BJ (cell line): ENCODE results near the gene ITPK1. TPM values are rescaled to one million over a fixed set of nuclear protein-coding genes. Genes with fewer than 3 reads are reported as not detected.

ENCODE experiments used
- CTCF ChIA-PET: fragments of 350-600 bp; formaldehyde crosslinking; extraction: SDS; loops from one replicate; lab custom pipeline; 2021; ENCODE audit warnings: antibody characterized with exemption, inconsistent platforms; lab: Yijun Ruan, JAX
- POLR2A ChIA-PET: fragments of 300-600 bp; sonication (Branson Sonifier 250); formaldehyde crosslinking; extraction: SDS; loops from one replicate; lab custom pipeline; 2021; ENCODE audit warnings: antibody characterized with exemption; lab: Charles Lee
- DNase-seq: peaks from one replicate; pipeline ENCODE4 v3.0.0-alpha.2; 2011; ENCODE audit warnings: low read depth
- H3K27me3 ChIP-seq: 2 replicates; pipeline ENCODE4 v1.6.0; 2011; ENCODE audit warnings: low read length; ENCODE audit not compliant: control insufficient read depth, insufficient read depth
- H3K36me3 ChIP-seq: 2 replicates; pipeline ENCODE4 v1.5.1; 2011; ENCODE audit warnings: low read length; ENCODE audit not compliant: control insufficient read depth, insufficient read depth
- H3K4me3 ChIP-seq: 2 replicates; pipeline ENCODE4 v1.5.1; 2011; ENCODE audit warnings: low read depth, mild to moderate bottlenecking, control low read depth, low read length
- CTCF ChIP-seq: IDR thresholded peaks from 2 replicates; pipeline ENCODE4 v1.5.1; 2011; ENCODE audit warnings: low read depth, mild to moderate bottlenecking, control low read depth, inconsistent platforms, low read length, moderate library complexity; ENCODE audit not compliant: insufficient read depth
- polyA plus RNA-seq: library from polyadenylated mRNA; depleted of rRNA; stranded (reverse); fragments of >200 nt; gene quantifications from 2 replicates; pipeline ENCODE4 v1.2.3, GENCODE V29; 2011

Gene ITPK1
- polyA plus RNA-seq, 1 experiment = 49.0 TPM

DNA sequence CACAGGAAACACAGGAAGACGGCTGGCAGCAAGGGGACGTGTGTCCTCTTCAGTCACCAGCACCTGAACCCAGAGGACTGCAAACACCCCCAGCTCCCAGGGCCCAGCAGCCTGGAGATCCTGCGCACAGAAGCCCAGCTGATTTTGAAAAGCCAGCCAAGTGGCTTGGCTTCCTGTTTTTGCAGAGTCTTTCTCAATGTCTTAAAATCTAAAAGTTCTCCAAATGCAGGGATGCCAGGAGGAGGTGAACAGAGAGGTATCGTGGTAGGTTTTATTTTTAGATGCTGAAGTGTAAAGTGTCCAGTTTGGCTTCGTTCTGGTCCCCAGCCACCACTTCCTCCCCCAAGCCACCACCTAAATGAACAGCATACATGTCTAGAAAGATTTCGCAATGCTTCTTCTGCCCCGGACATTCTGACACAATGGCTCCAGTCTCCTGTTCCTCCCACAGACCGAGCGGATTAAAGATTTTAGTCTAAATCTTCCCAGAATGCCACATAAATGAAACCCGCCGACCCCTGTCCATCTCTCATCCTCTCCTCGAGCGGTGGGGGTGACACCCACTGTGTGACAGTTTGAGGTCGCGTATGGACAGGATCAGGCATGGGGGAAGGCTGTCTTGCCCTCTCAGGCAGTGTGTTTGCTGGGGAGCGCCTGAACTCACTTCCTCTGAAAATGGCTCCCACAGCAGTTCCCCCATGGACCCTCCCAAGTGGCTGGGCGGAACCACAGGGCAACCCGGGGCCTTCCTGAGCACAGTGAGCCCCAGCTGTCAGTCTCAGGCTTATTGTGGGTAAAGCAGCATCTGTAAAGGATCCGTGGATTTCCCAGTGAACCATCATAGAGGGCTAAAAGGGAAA lies 41.6 kb downstream of the ITPK1 start:
- H3K27me3 ChIP-seq = no peaks in the 10 kb centered on the region
- ChIA-PET CTCF (interaction anchor here (1.6 kb wide), 1 partner anchor 39 kb away, joined by 4 read pairs; no protein-coding TSS in a partner anchor), POLR2A (no interaction called here)
- no peaks in the 10 kb centered on the region; the same call in 1 of the 2 replicates for H3K36me3 ChIP-seq
- DNase-seq = no peak
- H3K4me3 ChIP-seq = no peak overlapping the region
- TF ChIP-seq CTCF = no peak

DNA sequence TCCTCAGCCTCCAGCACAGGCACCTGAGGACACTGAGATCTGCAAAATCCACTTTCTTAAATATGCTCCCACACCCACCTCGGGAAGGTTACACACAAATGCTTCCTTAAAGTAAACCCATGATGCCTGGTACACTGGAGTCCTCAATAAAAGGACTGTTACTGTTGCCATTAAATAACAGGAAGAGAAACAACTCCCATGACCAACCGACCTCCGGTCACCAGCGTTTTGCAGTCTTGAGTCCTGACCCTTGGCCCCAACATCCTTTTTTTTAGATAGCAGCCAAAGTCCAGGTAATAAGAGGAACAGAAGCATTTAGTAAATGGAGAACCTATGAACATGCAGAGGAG lies 42.4 kb downstream of the ITPK1 start:
- ChIA-PET POLR2A (no interaction called here), CTCF (interaction anchor here (1.6 kb wide), 1 partner anchor 40 kb away, joined by 4 read pairs; no protein-coding TSS in a partner anchor)
- Histone ChIP-seq H3K4me3 (no peak overlapping the region), H3K36me3 (no peaks in the 10 kb centered on the region; the same call in 1 of the 2 replicates), H3K27me3 (no peaks in the 10 kb centered on the region)
- no peak for TF ChIP-seq CTCF
- no peak for DNase-seq

DNA sequence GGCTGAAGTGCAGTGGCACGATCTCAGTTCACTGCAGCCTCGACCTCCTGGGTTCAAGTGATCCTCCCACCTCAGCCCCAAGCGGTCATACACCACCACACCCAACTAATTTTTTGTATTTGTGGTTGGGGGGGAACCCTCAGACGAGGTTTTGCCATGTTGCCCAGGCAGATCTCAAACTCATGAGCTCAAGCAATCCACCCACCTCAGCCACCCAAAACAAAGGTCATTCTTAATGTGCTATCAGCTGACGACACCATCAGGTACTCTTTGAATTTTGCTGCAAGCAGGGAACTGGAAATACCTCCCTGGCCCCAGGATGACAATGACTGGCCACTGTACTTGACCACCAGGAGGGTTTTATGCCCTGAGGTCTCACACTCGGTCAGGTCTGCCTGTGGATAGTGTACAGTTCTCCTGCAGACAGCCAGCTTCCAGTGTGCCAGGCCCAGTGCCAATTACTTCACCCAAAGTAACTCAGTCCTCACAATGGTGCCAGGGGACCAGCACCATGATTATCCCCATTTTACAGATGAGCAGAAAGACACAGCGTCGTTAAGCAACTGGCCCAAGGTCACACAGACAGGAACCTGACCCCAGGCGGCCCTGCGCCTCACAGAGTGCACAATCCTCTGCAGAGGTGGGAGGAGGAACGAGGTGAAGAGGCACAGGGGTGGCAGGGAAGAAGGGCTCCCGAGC lies 42.9 kb downstream of the ITPK1 start:
- TF ChIP-seq CTCF = no peak
- CTCF ChIA-PET = no interaction called here
- no peak for DNase-seq
- no peaks in the 10 kb centered on the region; the same call in 1 of the 2 replicates for H3K36me3 ChIP-seq
- no peak overlapping the region for H3K4me3 ChIP-seq
- H3K27me3 ChIP-seq = no peaks in the 10 kb centered on the region
- POLR2A ChIA-PET = no interaction called here

GRCh38 chr14:93068711-93069110 lies 47.0 kb downstream of the ITPK1 start:
- DNase-seq = no peak
- H3K27me3 ChIP-seq = no peaks in the 10 kb centered on the region
- CTCF ChIA-PET = no interaction called here
- POLR2A ChIA-PET = no interaction called here
- TF ChIP-seq CTCF = no peak
- no peak overlapping the region for H3K4me3 ChIP-seq
- no peaks in the 10 kb centered on the region for H3K36me3 ChIP-seq

DNA sequence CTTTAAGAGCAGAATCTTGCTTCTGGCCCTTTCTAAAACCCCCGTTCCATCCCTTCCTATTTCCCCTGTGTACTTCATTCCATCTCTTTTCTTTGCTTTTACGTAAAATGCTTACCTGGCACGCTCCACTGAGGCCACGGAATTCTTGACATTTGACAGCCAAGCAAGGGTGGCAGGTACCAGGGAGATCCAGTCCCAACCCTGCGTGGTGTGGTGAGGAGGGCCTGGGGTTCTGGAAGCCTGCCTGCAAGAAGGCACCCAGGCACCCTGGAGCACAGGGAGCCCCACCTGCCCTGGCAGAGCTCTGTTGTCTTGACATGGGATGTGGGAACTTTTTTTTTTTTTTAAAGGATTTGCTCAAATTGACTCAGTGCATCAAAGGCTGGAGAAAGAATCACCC lies 48.6 kb downstream of the ITPK1 start:
- TF ChIP-seq CTCF = no peak
- POLR2A ChIA-PET = interaction anchor here (0.6 kb wide), 1 partner anchor 12 kb away, joined by 3 read pairs; no protein-coding TSS in a partner anchor

More for the DNA sequence above, 48.6 kb downstream of the ITPK1 start:
- DNase-seq = no peak
- Histone ChIP-seq H3K36me3 (no peaks in the 10 kb centered on the region), H3K27me3 (no peaks in the 10 kb centered on the region), H3K4me3 (no peak overlapping the region)
- CTCF ChIA-PET = interaction anchor here (1.0 to 1.1 kb wide), 2 partner anchors 17 to 47 kb away, joined by 3 read pairs; no protein-coding TSS in a partner anchor
